ENCODE results near the gene ZNF804B.
"Not testable (repeated sequence)": the region's sequence is repeated elsewhere in the genome, so short reads cannot be mapped to it uniquely, and the experiment has no call there.

Gene ZNF804B

GRCh38 chr7:89183712-89184111 lies 424.2 kb downstream of the ZNF804B start:
- Histone ChIP-seq H3K4me1 (ENCODE audit: control insufficient read depth in 5 of 5, insufficient read depth in 5 of 5, low read length in 5 of 5) (peaks cover 0 to 3% (median 0%) of the 10 kb centered on the region in 5 donors), H3K4me3 (ENCODE audit: low read depth in 1 of 5, low read length in 5 of 5) (no peak overlapping the region), H3K9me3 (ENCODE audit: control insufficient read depth in 5 of 5, low read length in 5 of 5) (peaks cover 0 to 6% (median 0%) of the 10 kb centered on the region in 5 donors), H3K36me3 (ENCODE audit: control insufficient read depth in 5 of 5, insufficient read depth in 5 of 5, low read length in 5 of 5) (no peaks in the 10 kb centered on the region), H3K27ac (ENCODE audit: low read depth, low read length) (no peak overlapping the region), H3K9ac (ENCODE audit: low read length in 5 of 5) (no peak overlapping the region), H3K27me3 (ENCODE audit: control insufficient read depth in 5 of 5, insufficient read depth in 4 of 5, low read length in 5 of 5) (no peaks in the 10 kb centered on the region)

- H3K27ac ChIP-seq (ENCODE audit: low read depth, low read length) = no peak overlapping the region
- H3K9ac ChIP-seq (ENCODE audit: low read length in 5 of 5) = no peak overlapping the region
- no peak overlapping the region for H3K4me3 ChIP-seq (ENCODE audit: low read depth in 1 of 5, low read length in 5 of 5)
- H3K9me3 ChIP-seq (ENCODE audit: control insufficient read depth in 5 of 5, low read length in 5 of 5) = no peaks in the 10 kb centered on the region
- no peaks in the 10 kb centered on the region for H3K27me3 ChIP-seq (ENCODE audit: control insufficient read depth in 5 of 5, insufficient read depth in 4 of 5, low read length in 5 of 5)
- no peaks in the 10 kb centered on the region for H3K36me3 ChIP-seq (ENCODE audit: control insufficient read depth in 5 of 5, insufficient read depth in 5 of 5, low read length in 5 of 5)
- peaks cover 0 to 11% (median 4%) of the 10 kb centered on the region in 5 donors for H3K4me1 ChIP-seq (ENCODE audit: control insufficient read depth in 5 of 5, insufficient read depth in 5 of 5, low read length in 5 of 5)
These were observed 441.3 kb downstream of the ZNF804B start for GRCh38 chr7:89200758-89201157.

GRCh38 chr7:89223900-89224395 lies 464.4 kb downstream of the ZNF804B start:
- H3K9ac ChIP-seq (ENCODE audit: low read length in 5 of 5) = no peak overlapping the region
- H3K36me3 ChIP-seq (ENCODE audit: control insufficient read depth in 5 of 5, insufficient read depth in 5 of 5, low read length in 5 of 5) = no peaks in the 10 kb centered on the region
- no peaks in the 10 kb centered on the region for H3K27me3 ChIP-seq (ENCODE audit: control insufficient read depth in 5 of 5, insufficient read depth in 4 of 5, low read length in 5 of 5)
- H3K4me1 ChIP-seq (ENCODE audit: control insufficient read depth in 5 of 5, insufficient read depth in 5 of 5, low read length in 5 of 5) = no peaks in the 10 kb centered on the region
- H3K27ac ChIP-seq (ENCODE audit: low read depth, low read length) = no peak overlapping the region
- no peak overlapping the region for H3K4me3 ChIP-seq (ENCODE audit: low read depth in 1 of 5, low read length in 5 of 5)
- peaks cover 0 to 3% (median 0%) of the 10 kb centered on the region in 5 donors for H3K9me3 ChIP-seq (ENCODE audit: control insufficient read depth in 5 of 5, low read length in 5 of 5)

GRCh38 chr7:89228688-89229171 lies 469.2 kb downstream of the ZNF804B start:
- H3K4me1 ChIP-seq (ENCODE audit: control insufficient read depth in 5 of 5, insufficient read depth in 5 of 5, low read length in 5 of 5); H3K9me3 ChIP-seq (ENCODE audit: control insufficient read depth in 5 of 5, low read length in 5 of 5); H3K36me3 ChIP-seq (ENCODE audit: control insufficient read depth in 5 of 5, insufficient read depth in 5 of 5, low read length in 5 of 5); H3K4me3 ChIP-seq (ENCODE audit: low read depth in 1 of 5, low read length in 5 of 5); H3K27ac ChIP-seq (ENCODE audit: low read depth, low read length); H3K9ac ChIP-seq (ENCODE audit: low read length in 5 of 5); H3K27me3 ChIP-seq (ENCODE audit: control insufficient read depth in 5 of 5, insufficient read depth in 4 of 5, low read length in 5 of 5): not testable (repeated sequence)

GRCh38 chr7:89238156-89238555 lies 478.7 kb downstream of the ZNF804B start:
- H3K27ac ChIP-seq (ENCODE audit: low read depth, low read length) = no peak overlapping the region
- H3K27me3 ChIP-seq (ENCODE audit: control insufficient read depth in 5 of 5, insufficient read depth in 4 of 5, low read length in 5 of 5) = no peaks in the 10 kb centered on the region
- no peak overlapping the region for H3K4me3 ChIP-seq (ENCODE audit: low read depth in 1 of 5, low read length in 5 of 5)
- H3K9me3 ChIP-seq (ENCODE audit: control insufficient read depth in 5 of 5, low read length in 5 of 5) = no peaks in the 10 kb centered on the region
- H3K4me1 ChIP-seq (ENCODE audit: control insufficient read depth in 5 of 5, insufficient read depth in 5 of 5, low read length in 5 of 5) = no peaks in the 10 kb centered on the region
- no peaks in the 10 kb centered on the region for H3K36me3 ChIP-seq (ENCODE audit: control insufficient read depth in 5 of 5, insufficient read depth in 5 of 5, low read length in 5 of 5)
- H3K9ac ChIP-seq (ENCODE audit: low read length in 5 of 5) = no peak overlapping the region

GRCh38 chr7:89246196-89246595 lies 486.7 kb downstream of the ZNF804B start:
- no peak overlapping the region for H3K4me3 ChIP-seq (ENCODE audit: low read depth in 1 of 5, low read length in 5 of 5)
- H3K27ac ChIP-seq (ENCODE audit: low read depth, low read length) = no peak overlapping the region
- no peaks in the 10 kb centered on the region for H3K27me3 ChIP-seq (ENCODE audit: control insufficient read depth in 5 of 5, insufficient read depth in 4 of 5, low read length in 5 of 5)
- H3K9ac ChIP-seq (ENCODE audit: low read length in 5 of 5) = no peak overlapping the region
- H3K36me3 ChIP-seq (ENCODE audit: control insufficient read depth in 5 of 5, insufficient read depth in 5 of 5, low read length in 5 of 5) = no peaks in the 10 kb centered on the region
- no peaks in the 10 kb centered on the region for H3K4me1 ChIP-seq (ENCODE audit: control insufficient read depth in 5 of 5, insufficient read depth in 5 of 5, low read length in 5 of 5)
- H3K9me3 ChIP-seq (ENCODE audit: control insufficient read depth in 5 of 5, low read length in 5 of 5) = peaks cover 0 to 16% (median 10%) of the 10 kb centered on the region in 5 donors

- Histone ChIP-seq H3K4me1 (ENCODE audit: control insufficient read depth in 5 of 5, insufficient read depth in 5 of 5, low read length in 5 of 5) (no peaks in the 10 kb centered on the region), H3K27ac (ENCODE audit: low read depth, low read length) (no peak overlapping the region), H3K27me3 (ENCODE audit: control insufficient read depth in 5 of 5, insufficient read depth in 4 of 5, low read length in 5 of 5) (no peaks in the 10 kb centered on the region), H3K4me3 (ENCODE audit: low read depth in 1 of 5, low read length in 5 of 5) (no peak overlapping the region), H3K36me3 (ENCODE audit: control insufficient read depth in 5 of 5, insufficient read depth in 5 of 5, low read length in 5 of 5) (no peaks in the 10 kb centered on the region), H3K9ac (ENCODE audit: low read length in 5 of 5) (no peak overlapping the region), H3K9me3 (ENCODE audit: control insufficient read depth in 5 of 5, low read length in 5 of 5) (peaks cover 0 to 16% (median 10%) of the 10 kb centered on the region in 5 donors)
These were observed 487.7 kb downstream of the ZNF804B start for GRCh38 chr7:89247207-89247606.

GRCh38 chr7:89259085-89259484 lies 499.6 kb downstream of the ZNF804B start:
- H3K27me3 ChIP-seq (ENCODE audit: control insufficient read depth in 5 of 5, insufficient read depth in 4 of 5, low read length in 5 of 5) = no peaks in the 10 kb centered on the region
- no peak overlapping the region for H3K9ac ChIP-seq (ENCODE audit: low read length in 5 of 5)
- no peaks in the 10 kb centered on the region for H3K4me1 ChIP-seq (ENCODE audit: control insufficient read depth in 5 of 5, insufficient read depth in 5 of 5, low read length in 5 of 5)
- no peak overlapping the region for H3K4me3 ChIP-seq (ENCODE audit: low read depth in 1 of 5, low read length in 5 of 5)
- no peaks in the 10 kb centered on the region for H3K36me3 ChIP-seq (ENCODE audit: control insufficient read depth in 5 of 5, insufficient read depth in 5 of 5, low read length in 5 of 5)
- H3K27ac ChIP-seq (ENCODE audit: low read depth, low read length) = no peak overlapping the region
- H3K9me3 ChIP-seq (ENCODE audit: control insufficient read depth in 5 of 5, low read length in 5 of 5) = no peaks in the 10 kb centered on the region

- Histone ChIP-seq H3K9ac (ENCODE audit: low read length in 5 of 5) (no peak overlapping the region), H3K9me3 (ENCODE audit: control insufficient read depth in 5 of 5, low read length in 5 of 5) (no peaks in the 10 kb centered on the region), H3K27me3 (ENCODE audit: control insufficient read depth in 5 of 5, insufficient read depth in 4 of 5, low read length in 5 of 5) (no peaks in the 10 kb centered on the region), H3K4me3 (ENCODE audit: low read depth in 1 of 5, low read length in 5 of 5) (no peak overlapping the region), H3K36me3 (ENCODE audit: control insufficient read depth in 5 of 5, insufficient read depth in 5 of 5, low read length in 5 of 5) (no peaks in the 10 kb centered on the region), H3K4me1 (ENCODE audit: control insufficient read depth in 5 of 5, insufficient read depth in 5 of 5, low read length in 5 of 5) (no peaks in the 10 kb centered on the region), H3K27ac (ENCODE audit: low read depth, low read length) (no peak overlapping the region)
These were observed 504.6 kb downstream of the ZNF804B start for GRCh38 chr7:89264126-89264525.

- H3K9ac ChIP-seq (ENCODE audit: low read length in 5 of 5) = no peak overlapping the region
- H3K4me1 ChIP-seq (ENCODE audit: control insufficient read depth in 5 of 5, insufficient read depth in 5 of 5, low read length in 5 of 5) = no peaks in the 10 kb centered on the region
- H3K9me3 ChIP-seq (ENCODE audit: control insufficient read depth in 5 of 5, low read length in 5 of 5) = no peaks in the 10 kb centered on the region
These were observed 506.1 kb downstream of the ZNF804B start for GRCh38 chr7:89265631-89266030.

GRCh38 chr7:89283302-89283701 lies 523.8 kb downstream of the ZNF804B start:
- H3K4me1 ChIP-seq (ENCODE audit: control insufficient read depth in 5 of 5, insufficient read depth in 5 of 5, low read length in 5 of 5) = no peaks in the 10 kb centered on the region
- H3K9ac ChIP-seq (ENCODE audit: low read length in 5 of 5) = no peak overlapping the region
- no peaks in the 10 kb centered on the region for H3K27me3 ChIP-seq (ENCODE audit: control insufficient read depth in 5 of 5, insufficient read depth in 4 of 5, low read length in 5 of 5)
- H3K27ac ChIP-seq (ENCODE audit: low read depth, low read length) = no peak overlapping the region
- no peak overlapping the region for H3K4me3 ChIP-seq (ENCODE audit: low read depth in 1 of 5, low read length in 5 of 5)
- no peaks in the 10 kb centered on the region for H3K9me3 ChIP-seq (ENCODE audit: control insufficient read depth in 5 of 5, low read length in 5 of 5)
- H3K36me3 ChIP-seq (ENCODE audit: control insufficient read depth in 5 of 5, insufficient read depth in 5 of 5, low read length in 5 of 5) = no peaks in the 10 kb centered on the region

More at GRCh38 chr7:89265631-89266030, 506.1 kb downstream of the ZNF804B start:
- Histone ChIP-seq H3K27me3 (ENCODE audit: control insufficient read depth in 5 of 5, insufficient read depth in 4 of 5, low read length in 5 of 5) (no peaks in the 10 kb centered on the region), H3K4me3 (ENCODE audit: low read depth in 1 of 5, low read length in 5 of 5) (no peak overlapping the region), H3K27ac (ENCODE audit: low read depth, low read length) (no peak overlapping the region), H3K36me3 (ENCODE audit: control insufficient read depth in 5 of 5, insufficient read depth in 5 of 5, low read length in 5 of 5) (no peaks in the 10 kb centered on the region)

Data from subcutaneous abdominal adipose tissue (tissue), 5 donors.